Gastroesophageal sphincter (tissue), 3 donors: Measurements from ENCODE around the gene PAPPA.

Experiments
- CTCF ChIP-seq, 4 experiments: fragments of 200-600 bp in 2 of 4; fragments of 450-650 bp in 2 of 4; sonication (generic) in 1 of 4; IDR thresholded peaks; one replicate each; pipeline ENCODE4 v1.5.1; 2017 to 2019; ENCODE audit warnings: antibody characterized with exemption in 4 of 4, mild to moderate bottlenecking in 2 of 4, moderate library complexity in 2 of 4
- POLR2A ChIP-seq, 2 donors: fragments of 450-650 bp; IDR thresholded peaks; one replicate each; pipeline ENCODE4 v1.6.1; 2017; ENCODE audit warnings: antibody characterized with exemption in 2 of 2, mild to moderate bottlenecking in 2 of 2, moderate library complexity in 1 of 2
- POLR2AphosphoS5 ChIP-seq: sonication (generic); formaldehyde crosslinking; IDR thresholded peaks from one replicate; pipeline ENCODE4 v1.6.1; 2017; ENCODE audit warnings: antibody characterized with exemption

- TF ChIP-seq CTCF (IDR thresholded peaks at IDR 0.05) (no peak), POLR2A (IDR thresholded peaks at IDR 0.05) (no peak), POLR2AphosphoS5 (no peak)
These were observed 252.9 kb downstream of the PAPPA start for GRCh38 chr9:116406469-116406868.
